ENCODE results near the gene SYNPO2. TPM values are rescaled to one million over a fixed set of nuclear protein-coding genes. Genes with fewer than 3 reads are reported as not detected.

Gene SYNPO2
- total RNA-seq, 3 donors from 2014 or later (not counting 1 experiment from before 2014, with no cell fraction given), result 0.18 to 0.85 (median 0.56) TPM

- H3K4me3 ChIP-seq (ENCODE audit: low read length), result no peak overlapping the region
- intact Hi-C loops (cut with micrococcal nuclease), result loop anchor here (10.0 kb wide), 2 partner anchors 446 to 1006 kb away; no protein-coding TSS in a partner anchor
- no peaks in the 10 kb centered on the region for H3K4me1 Mint-ChIP-seq
- H3K27me3 ChIP-seq (ENCODE audit: control insufficient read depth, insufficient read depth, low read length), result peaks cover 3% of the 10 kb centered on the region
- no peak overlapping the region for H3K27ac ChIP-seq (ENCODE audit: low read length)
- H3K27ac Mint-ChIP-seq, result no peak overlapping the region
- H3K9me3 ChIP-seq (ENCODE audit: control insufficient read depth, insufficient read depth, low read length), result no peaks in the 10 kb centered on the region
- TF ChIP-seq CTCF (IDR thresholded peaks at IDR 0.05), result no peak
- H3K9me3 Mint-ChIP-seq, result no peaks in the 10 kb centered on the region
- no peaks in the 10 kb centered on the region for H3K36me3 Mint-ChIP-seq
- H3K4me3 Mint-ChIP-seq, result no peak overlapping the region
- DNase-seq (no peak), ATAC-seq (no peak)
- H3K36me3 ChIP-seq (ENCODE audit: control insufficient read depth, insufficient read depth, low read length), result no peaks in the 10 kb centered on the region
- H3K27me3 Mint-ChIP-seq (ENCODE audit: low read depth in 2 of 2), result peaks cover 5 to 7% of the 10 kb centered on the region in 2 donors
- H3K4me1 ChIP-seq (ENCODE audit: control insufficient read depth, insufficient read depth, low read length), result peaks cover 3% of the 10 kb centered on the region
Measured at GRCh38 chr4:119048446-119048845, 159.8 kb downstream of the SYNPO2 start.

DNA sequence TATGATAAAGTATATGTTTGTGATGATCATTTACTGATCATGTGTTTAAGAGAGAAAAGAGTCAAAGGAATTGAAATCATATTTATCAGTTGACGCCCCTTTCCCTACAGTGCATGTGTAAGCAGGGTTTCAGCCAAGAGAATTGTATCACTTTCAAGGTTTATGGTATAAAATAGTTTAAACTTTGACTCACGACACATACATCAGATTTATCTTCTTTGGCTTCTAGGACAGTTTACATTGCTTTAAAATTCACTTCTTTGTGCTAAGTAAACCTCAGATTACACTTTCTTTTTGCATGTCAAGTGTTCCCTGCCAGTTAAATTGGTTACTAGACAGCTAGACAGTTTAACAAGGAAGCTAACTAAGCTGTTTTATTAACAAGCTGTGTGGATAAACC, 160.7 kb downstream of the SYNPO2 start:
- ATAC-seq, result no peak
- no peak for TF ChIP-seq CTCF (IDR thresholded peaks at IDR 0.05)
- Histone ChIP-seq H3K27me3 (ENCODE audit: control insufficient read depth, insufficient read depth, low read length) (peaks cover 3% of the 10 kb centered on the region), H3K36me3 (ENCODE audit: control insufficient read depth, insufficient read depth, low read length) (no peaks in the 10 kb centered on the region), H3K4me1 (ENCODE audit: control insufficient read depth, insufficient read depth, low read length) (peaks cover 3% of the 10 kb centered on the region), H3K27ac (ENCODE audit: low read length) (no peak overlapping the region), H3K4me3 (ENCODE audit: low read length) (no peak overlapping the region), H3K9me3 (ENCODE audit: control insufficient read depth, insufficient read depth, low read length) (no peaks in the 10 kb centered on the region)
- no peak for DNase-seq
- H3K4me1 Mint-ChIP-seq, result no peaks in the 10 kb centered on the region
- WGBS (ENCODE audit: insufficient coverage), result 94% methylated on average over 2 of the region's 2 CpGs
- H3K27me3 Mint-ChIP-seq (ENCODE audit: low read depth in 2 of 2), result peaks cover 5 to 7% of the 10 kb centered on the region in 2 donors
- no peaks in the 10 kb centered on the region for H3K36me3 Mint-ChIP-seq
- no peak overlapping the region for H3K4me3 Mint-ChIP-seq
- intact Hi-C loops (cut with micrococcal nuclease), result loop anchor here (10.0 kb wide), 2 partner anchors 445 to 1005 kb away; no protein-coding TSS in a partner anchor
- H3K9me3 Mint-ChIP-seq, result no peaks in the 10 kb centered on the region
- no peak overlapping the region for H3K27ac Mint-ChIP-seq

- peaks cover 3% of the 10 kb centered on the region for H3K4me1 ChIP-seq (ENCODE audit: control insufficient read depth, insufficient read depth, low read length)
- H3K27ac ChIP-seq (ENCODE audit: low read length), result no peak overlapping the region
- H3K27me3 Mint-ChIP-seq (ENCODE audit: low read depth in 2 of 2), result peaks cover 5 to 7% of the 10 kb centered on the region in 2 donors
- H3K9me3 Mint-ChIP-seq, result no peaks in the 10 kb centered on the region
- ATAC-seq (no peak), DNase-seq (no peak)
- no peaks in the 10 kb centered on the region for H3K36me3 Mint-ChIP-seq
- WGBS (ENCODE audit: insufficient coverage), result 95% methylated on average over 4 of the region's 7 CpGs
- peaks cover 3% of the 10 kb centered on the region for H3K27me3 ChIP-seq (ENCODE audit: control insufficient read depth, insufficient read depth, low read length)
- H3K27ac Mint-ChIP-seq, result no peak overlapping the region
- no peaks in the 10 kb centered on the region for H3K9me3 ChIP-seq (ENCODE audit: control insufficient read depth, insufficient read depth, low read length)
- H3K4me3 Mint-ChIP-seq, result no peak overlapping the region
- intact Hi-C loops (cut with micrococcal nuclease), result no loop called here
- H3K4me3 ChIP-seq (ENCODE audit: low read length), result no peak overlapping the region
- H3K4me1 Mint-ChIP-seq, result no peaks in the 10 kb centered on the region
- no peaks in the 10 kb centered on the region for H3K36me3 ChIP-seq (ENCODE audit: control insufficient read depth, insufficient read depth, low read length)
- no peak for TF ChIP-seq CTCF (IDR thresholded peaks at IDR 0.05)
Measured at GRCh38 chr4:119050527-119051090, 162.0 kb downstream of the SYNPO2 start.

GRCh38 chr4:119053245-119053644, 164.6 kb downstream of the SYNPO2 start:
- no peak for TF ChIP-seq CTCF (IDR thresholded peaks at IDR 0.05)
- Histone ChIP-seq H3K27ac (ENCODE audit: low read length) (no peak overlapping the region), H3K36me3 (ENCODE audit: control insufficient read depth, insufficient read depth, low read length) (no peaks in the 10 kb centered on the region), H3K9me3 (ENCODE audit: control insufficient read depth, insufficient read depth, low read length) (no peaks in the 10 kb centered on the region), H3K27me3 (ENCODE audit: control insufficient read depth, insufficient read depth, low read length) (no peaks in the 10 kb centered on the region), H3K4me1 (ENCODE audit: control insufficient read depth, insufficient read depth, low read length) (no peaks in the 10 kb centered on the region), H3K4me3 (ENCODE audit: low read length) (no peak overlapping the region)
- H3K27ac Mint-ChIP-seq, result no peak overlapping the region
- intact Hi-C loops (cut with micrococcal nuclease), result no loop called here
- no peak for ATAC-seq
- peaks cover 1 to 11% of the 10 kb centered on the region in 2 donors for H3K27me3 Mint-ChIP-seq (ENCODE audit: low read depth in 2 of 2)
- 85% methylated on average over 2 of the region's 2 CpGs for WGBS (ENCODE audit: insufficient coverage)
- no peak for DNase-seq
- H3K36me3 Mint-ChIP-seq, result no peaks in the 10 kb centered on the region
- no peaks in the 10 kb centered on the region for H3K9me3 Mint-ChIP-seq
- no peaks in the 10 kb centered on the region for H3K4me1 Mint-ChIP-seq
- no peak overlapping the region for H3K4me3 Mint-ChIP-seq

All from natural killer cell (primary cell).